CD4-positive, alpha-beta T cell (primary cell): Measurements from ENCODE around the gene SYCP2. TPM values are rescaled to one million over a fixed set of nuclear protein-coding genes. Genes with fewer than 3 reads are reported as not detected.

Experiments
- ATAC-seq: fragments of 200-7000 bp; cut with Tn5 transposase; one replicate; pipeline ENCODE4 v1.10.0; 2022; ENCODE audit warnings: mild to moderate bottlenecking; ENCODE audit not compliant: poor library complexity
- CTCF ChIA-PET: fragments of 350-600 bp; sonication (Branson Sonifier 250); formaldehyde crosslinking; loops from one replicate; lab custom pipeline; 2021; ENCODE audit warnings: antibody characterized with exemption, inconsistent platforms; lab: Charles Lee
- POLR2A ChIA-PET: fragments of 350-600 bp; sonication (Branson Sonifier 250); formaldehyde crosslinking; loops from one replicate; lab custom pipeline; 2021; ENCODE audit warnings: antibody characterized with exemption, inconsistent platforms; lab: Charles Lee
- DNase-seq, 14 experiments: peaks; one replicate each; pipeline ENCODE4 v3.0.0-alpha.2; 2013 to 2020; ENCODE audit warnings: mixed read lengths in 2 of 14
- H3K27ac ChIP-seq, 2 donors: one replicate each; pipeline versions ENCODE4 v1.5.1 to v1.7.0; 2013; ENCODE audit warnings: low read length in 2 of 2, low read depth in 1 of 2, mild to moderate bottlenecking in 1 of 2
- H3K27me3 ChIP-seq, 2 experiments: 1 replicate in 1 of 2; 2 replicates in 1 of 2; pipeline versions ENCODE4 v1.6.1 to v1.7.0; 2013; ENCODE audit warnings: low read length in 2 of 2, control low read depth in 1 of 2, mild to moderate bottlenecking in 1 of 2, moderate library complexity in 1 of 2; ENCODE audit not compliant: insufficient read depth in 2 of 2, control insufficient read depth in 1 of 2
- H3K36me3 ChIP-seq: one replicate; pipeline ENCODE4 v1.6.1; 2013; ENCODE audit warnings: low read length, control low read depth; ENCODE audit not compliant: insufficient read depth
- H3K4me1 ChIP-seq: one replicate; pipeline ENCODE4 v1.6.1; 2013; ENCODE audit warnings: low read length, control low read depth; ENCODE audit not compliant: insufficient read depth
- H3K4me3 ChIP-seq: one replicate; pipeline ENCODE4 v1.5.1; 2013; ENCODE audit warnings: mild to moderate bottlenecking, low read length, moderate library complexity
- H3K9me3 ChIP-seq, 2 experiments: 1 replicate in 1 of 2; 2 replicates in 1 of 2; pipeline versions ENCODE4 v1.6.1 to v1.7.0; 2013; ENCODE audit warnings: low read length in 2 of 2, mild to moderate bottlenecking in 2 of 2, control low read depth in 1 of 2, moderate library complexity in 1 of 2; ENCODE audit not compliant: control insufficient read depth in 1 of 2, insufficient read depth in 1 of 2
- H3K27ac Mint-ChIP-seq: one replicate; pipeline ENCODE4 v1.8.0; 2020; ENCODE audit warnings: mixed read lengths
- H3K27me3 Mint-ChIP-seq: one replicate; pipeline ENCODE4 v1.8.0; 2021; ENCODE audit warnings: mixed read lengths
- H3K36me3 Mint-ChIP-seq: one replicate; pipeline ENCODE4 v1.8.0; 2021; ENCODE audit warnings: low read depth, mixed read lengths
- H3K4me1 Mint-ChIP-seq: one replicate; pipeline ENCODE4 v1.8.0; 2021; ENCODE audit warnings: low read depth, mixed read lengths
- H3K4me3 Mint-ChIP-seq: one replicate; pipeline ENCODE4 v1.8.0; 2020; ENCODE audit warnings: mild to moderate bottlenecking, mixed read lengths
- H3K9me3 Mint-ChIP-seq: one replicate; pipeline ENCODE4 v1.8.0; 2020; ENCODE audit warnings: mixed read lengths
- CTCF ChIP-seq: fragments of 200-600 bp; IDR thresholded peaks from one replicate; pipeline ENCODE4 v1.8.0; 2022; ENCODE audit warnings: antibody characterized with exemption, mild to moderate bottlenecking
- intact Hi-C, 2 experiments: fragments of 100-400 bp; cut with DNase I in 1 of 2; cut with micrococcal nuclease in 1 of 2; formaldehyde crosslinking; loops; one replicate each; pipeline versions ENCODE4 v1.15.1 to v1.9.0; 2023 to 2025; cut with DNase I, micrococcal nuclease
- total RNA-seq, 174 experiments: library from RNA in 2 of 174; stranded (reverse) in 2 of 174; gene quantifications; one replicate each; pipeline ENCODE4 v1.2.3 and lab custom pipeline; 2021 to 2026

Gene SYCP2
- total RNA-seq, 2 experiments from 2014 or later: 4.4 to 4.6 TPM

GRCh38 chr20:59835448-59836395, 97.7 kb downstream of the SYCP2 start:
- intact Hi-C loops: no loop called here
- no peaks in the 10 kb centered on the region for H3K9me3 Mint-ChIP-seq
- ChIA-PET POLR2A (no interaction called here), CTCF (no interaction called here)
- H3K4me3 Mint-ChIP-seq: no peak overlapping the region
- Histone ChIP-seq H3K9me3 (peaks cover 0 to 7% of the 10 kb centered on the region in 2 experiments), H3K27ac (no peak overlapping the region), H3K4me3 (no peak overlapping the region), H3K36me3 (no peaks in the 10 kb centered on the region), H3K4me1 (no peaks in the 10 kb centered on the region), H3K27me3 (peaks cover 10 to 41% of the 10 kb centered on the region in 2 experiments)
- ATAC-seq (no peak), DNase-seq (no peak)
- H3K4me1 Mint-ChIP-seq: no peaks in the 10 kb centered on the region
- H3K27ac Mint-ChIP-seq: no peak overlapping the region
- no peaks in the 10 kb centered on the region for H3K36me3 Mint-ChIP-seq
- TF ChIP-seq CTCF: no peak
- H3K27me3 Mint-ChIP-seq: peaks cover 53% of the 10 kb centered on the region

GRCh38 chr20:59835057-59835447, 98.4 kb downstream of the SYCP2 start:
- Mint-ChIP-seq H3K9me3 (no peaks in the 10 kb centered on the region), H3K27me3 (peaks cover 56% of the 10 kb centered on the region)

More at GRCh38 chr20:59835057-59835447, 98.4 kb downstream of the SYCP2 start:
- H3K4me1 Mint-ChIP-seq: no peaks in the 10 kb centered on the region
- Histone ChIP-seq H3K36me3 (no peaks in the 10 kb centered on the region), H3K4me3 (no peak overlapping the region), H3K4me1 (no peaks in the 10 kb centered on the region), H3K9me3 (peaks cover 0 to 7% of the 10 kb centered on the region in 2 experiments), H3K27me3 (peaks cover 10 to 41% of the 10 kb centered on the region in 2 experiments), H3K27ac (no peak overlapping the region)
- no peaks in the 10 kb centered on the region for H3K36me3 Mint-ChIP-seq
- intact Hi-C loops: no loop called here
- ChIA-PET POLR2A (no interaction called here), CTCF (no interaction called here)
- no peak for TF ChIP-seq CTCF
- no peak overlapping the region for H3K4me3 Mint-ChIP-seq
- DNase-seq (no peak), ATAC-seq (no peak)
- H3K27ac Mint-ChIP-seq: no peak overlapping the region
